MCF 10A (cell line): ENCODE data around the gene EPHA6. TPM values are rescaled to one million over a fixed set of nuclear protein-coding genes. Genes with fewer than 3 reads are reported as not detected.
A peak's percentile ranks its signal among the peaks of the same experiment; 100 is the strongest.

ENCODE experiments used
- BruUV-seq: library from RNA; stranded (reverse); fragments of 400-500 nt; replicated peaks from 2 replicates; lab custom pipeline; 2021; lab: Mats Ljungman, UMichigan
- CTCF ChIA-PET: fragments of 300-600 bp; sonication (Branson Sonifier 250); formaldehyde crosslinking; extraction: SDS; loops from one replicate; lab custom pipeline; 2021; ENCODE audit warnings: antibody characterized with exemption, inconsistent platforms; lab: Yijun Ruan, JAX
- POLR2A ChIA-PET: fragments of 300-600, 350-650 bp; sonication (Branson Sonifier 250); formaldehyde crosslinking; extraction: SDS; loops from one replicate; lab custom pipeline; 2020; ENCODE audit warnings: antibody characterized with exemption, inconsistent platforms; lab: Yijun Ruan, JAX
- DNase-seq: peaks from one replicate; pipeline ENCODE4 v3.0.0-alpha.2; 2018; ENCODE audit not compliant: unreplicated experiment
- H3K27ac Mint-ChIP-seq: one replicate; pipeline ENCODE4 v1.8.0; 2022; ENCODE audit warnings: mild to moderate bottlenecking, low read depth, mixed read lengths; ENCODE audit not compliant: unreplicated experiment
- H3K27me3 Mint-ChIP-seq: one replicate; pipeline ENCODE4 v1.8.0; 2022; ENCODE audit warnings: mixed read lengths; ENCODE audit not compliant: insufficient read depth, unreplicated experiment
- H3K36me3 Mint-ChIP-seq: one replicate; pipeline ENCODE4 v1.8.0; 2022; ENCODE audit warnings: mild to moderate bottlenecking, moderate library complexity, mixed read lengths; ENCODE audit not compliant: insufficient read depth, unreplicated experiment
- H3K4me1 Mint-ChIP-seq: one replicate; pipeline ENCODE4 v1.8.0; 2022; ENCODE audit warnings: mixed read lengths; ENCODE audit not compliant: insufficient read depth, unreplicated experiment
- H3K4me3 Mint-ChIP-seq: one replicate; pipeline ENCODE4 v1.8.0; 2022; ENCODE audit warnings: mild to moderate bottlenecking, moderate library complexity, mixed read lengths; ENCODE audit not compliant: unreplicated experiment
- H3K9me3 Mint-ChIP-seq: one replicate; pipeline ENCODE4 v1.8.0; 2022; ENCODE audit warnings: mixed read lengths; ENCODE audit not compliant: unreplicated experiment
- intact Hi-C: fragments of 100-400 bp; cut with micrococcal nuclease; formaldehyde crosslinking; loops from 2 replicates; pipeline ENCODE4 v1.14.1; 2022
- total RNA-seq: library from RNA; stranded (reverse); gene quantifications from 2 replicates; pipeline ENCODE4 v1.2.3, GENCODE V29; 2022
- TF ChIP-seq, protein P1 (sequence below): fragments of 200-600 bp; IDR thresholded peaks from one replicate; pipeline ENCODE4 v1.8.0; 2022; ENCODE audit warnings: antibody characterized with exemption, mild to moderate bottlenecking; ENCODE audit not compliant: unreplicated experiment

The EPHA6 gene
- total RNA-seq, 1 experiment from 2014 or later = 0.33 TPM

DNA sequence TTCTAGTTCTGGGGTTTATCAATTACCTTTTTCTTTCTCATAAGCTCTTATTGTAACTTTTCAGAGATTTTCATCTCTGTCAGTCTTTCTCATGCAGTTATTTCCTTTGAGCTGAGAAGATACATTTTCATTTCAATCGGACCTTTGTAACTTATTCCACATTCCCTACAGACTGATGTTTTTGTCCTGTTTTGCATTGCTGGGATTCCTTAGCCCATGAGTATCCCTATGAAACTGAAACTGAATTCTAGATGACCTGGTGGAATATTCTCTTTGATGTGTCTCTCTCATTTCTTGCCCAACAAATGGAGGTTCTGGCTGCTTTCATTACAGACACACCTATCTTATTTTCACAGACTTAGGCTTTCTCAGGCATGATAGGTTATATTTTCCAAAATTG is 10.5 kb upstream of the EPHA6 start:
- no peak for DNase-seq
- peaks cover 5% of the 10 kb centered on the region for H3K4me1 Mint-ChIP-seq
- H3K27ac Mint-ChIP-seq = no peak overlapping the region
- no peaks in the 10 kb centered on the region for H3K9me3 Mint-ChIP-seq
- CTCF ChIA-PET = interaction anchor here (0.7 kb wide), 1 partner anchor 957 kb away, joined by 3 read pairs; no protein-coding TSS in a partner anchor
- H3K36me3 Mint-ChIP-seq = no peaks in the 10 kb centered on the region
- no peak overlapping the region for H3K4me3 Mint-ChIP-seq
- intact Hi-C loops = no loop called here
- no peaks in the 10 kb centered on the region for H3K27me3 Mint-ChIP-seq
- TF ChIP-seq, protein P1, sequence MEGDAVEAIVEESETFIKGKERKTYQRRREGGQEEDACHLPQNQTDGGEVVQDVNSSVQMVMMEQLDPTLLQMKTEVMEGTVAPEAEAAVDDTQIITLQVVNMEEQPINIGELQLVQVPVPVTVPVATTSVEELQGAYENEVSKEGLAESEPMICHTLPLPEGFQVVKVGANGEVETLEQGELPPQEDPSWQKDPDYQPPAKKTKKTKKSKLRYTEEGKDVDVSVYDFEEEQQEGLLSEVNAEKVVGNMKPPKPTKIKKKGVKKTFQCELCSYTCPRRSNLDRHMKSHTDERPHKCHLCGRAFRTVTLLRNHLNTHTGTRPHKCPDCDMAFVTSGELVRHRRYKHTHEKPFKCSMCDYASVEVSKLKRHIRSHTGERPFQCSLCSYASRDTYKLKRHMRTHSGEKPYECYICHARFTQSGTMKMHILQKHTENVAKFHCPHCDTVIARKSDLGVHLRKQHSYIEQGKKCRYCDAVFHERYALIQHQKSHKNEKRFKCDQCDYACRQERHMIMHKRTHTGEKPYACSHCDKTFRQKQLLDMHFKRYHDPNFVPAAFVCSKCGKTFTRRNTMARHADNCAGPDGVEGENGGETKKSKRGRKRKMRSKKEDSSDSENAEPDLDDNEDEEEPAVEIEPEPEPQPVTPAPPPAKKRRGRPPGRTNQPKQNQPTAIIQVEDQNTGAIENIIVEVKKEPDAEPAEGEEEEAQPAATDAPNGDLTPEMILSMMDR = no peak
- no TSS peak for BruUV-seq
- POLR2A ChIA-PET = no interaction called here

DNA sequence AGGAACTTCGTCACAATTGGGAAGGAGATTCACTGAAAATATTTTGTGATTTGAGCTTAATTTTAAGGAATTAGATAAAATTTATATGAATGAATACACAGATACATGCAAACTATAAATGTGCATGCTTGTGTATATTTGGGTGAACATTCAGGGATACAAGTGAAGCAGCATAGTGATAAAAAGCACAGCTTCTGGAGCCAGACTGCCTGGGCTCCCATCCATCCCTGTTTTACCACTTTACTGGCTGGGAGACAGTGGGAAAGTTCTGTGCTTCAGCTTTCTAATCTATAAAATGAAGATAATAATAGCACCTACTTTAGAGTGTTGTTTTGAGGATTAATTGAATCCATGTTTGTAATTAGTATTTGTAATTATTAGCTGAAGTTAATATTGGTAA is 8.1 kb upstream of the EPHA6 start:
- no peaks in the 10 kb centered on the region for H3K36me3 Mint-ChIP-seq
- ChIA-PET CTCF (interaction anchor here (0.6 kb wide), 1 partner anchor 920 kb away, joined by 3 read pairs; no protein-coding TSS in a partner anchor), POLR2A (no interaction called here)
- no peak overlapping the region for H3K27ac Mint-ChIP-seq
- TF ChIP-seq, protein P1 = no peak
- no TSS peak for BruUV-seq
- no peaks in the 10 kb centered on the region for H3K27me3 Mint-ChIP-seq
- H3K9me3 Mint-ChIP-seq = no peaks in the 10 kb centered on the region
- no peak overlapping the region for H3K4me3 Mint-ChIP-seq
- intact Hi-C loops = no loop called here
- DNase-seq = no peak
- no peaks in the 10 kb centered on the region for H3K4me1 Mint-ChIP-seq

DNA sequence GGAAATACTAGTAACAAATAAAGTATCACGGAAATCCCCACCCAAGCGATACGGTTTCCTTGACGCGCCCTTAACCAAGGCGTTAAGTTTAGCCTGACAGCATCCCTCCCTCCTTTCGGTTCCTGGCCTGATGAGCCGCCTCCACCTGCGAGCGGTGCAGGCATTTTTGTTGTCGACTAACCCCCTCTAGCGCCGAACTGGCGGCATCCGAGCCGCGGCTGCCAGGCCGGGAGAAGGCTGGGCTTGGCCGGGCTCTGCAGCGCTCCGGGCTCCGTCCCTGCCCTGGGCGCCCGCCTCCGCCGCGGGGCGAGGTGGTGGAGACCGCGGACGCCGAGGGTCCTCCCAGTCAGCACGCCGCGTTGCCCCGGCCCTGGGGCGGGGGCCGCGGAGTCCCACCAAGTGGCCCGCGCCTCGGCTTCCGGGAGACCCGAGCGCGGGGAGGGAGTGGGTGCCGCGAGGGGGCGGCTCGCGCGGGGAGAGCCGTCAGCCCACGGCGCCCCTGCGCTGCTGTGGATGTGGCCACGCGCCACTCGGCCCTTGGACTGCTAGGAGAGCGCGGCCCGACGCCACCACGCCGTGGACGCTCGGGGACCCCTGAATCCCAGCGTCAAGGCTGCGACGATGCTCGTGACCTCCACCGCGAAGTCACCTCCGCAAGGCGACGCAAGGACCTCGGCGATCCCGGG is 1.1 kb upstream of the EPHA6 start:
- Mint-ChIP-seq H3K4me1 (peaks cover 6% of the 10 kb centered on the region), H3K4me3 (peak overlapping the region; percentile 76), H3K27ac (no peak overlapping the region), H3K36me3 (no peaks in the 10 kb centered on the region), H3K9me3 (no peaks in the 10 kb centered on the region), H3K27me3 (peaks cover 31% of the 10 kb centered on the region)
- peak; percentile 84 for DNase-seq
- BruUV-seq = no TSS peak
- TF ChIP-seq, protein P1 = peak; percentile 73
- ChIA-PET CTCF (interaction anchor here (0.6 to 1.0 kb wide), 4 partner anchors 9 to 1211 kb away, joined by 3 to 6 read pairs (median 3); no protein-coding TSS in a partner anchor), POLR2A (no interaction called here)
- intact Hi-C loops = loop anchor here (1.0 to 10.0 kb wide), 4 partner anchors 218 to 1948 kb away; no protein-coding TSS in a partner anchor

DNA sequence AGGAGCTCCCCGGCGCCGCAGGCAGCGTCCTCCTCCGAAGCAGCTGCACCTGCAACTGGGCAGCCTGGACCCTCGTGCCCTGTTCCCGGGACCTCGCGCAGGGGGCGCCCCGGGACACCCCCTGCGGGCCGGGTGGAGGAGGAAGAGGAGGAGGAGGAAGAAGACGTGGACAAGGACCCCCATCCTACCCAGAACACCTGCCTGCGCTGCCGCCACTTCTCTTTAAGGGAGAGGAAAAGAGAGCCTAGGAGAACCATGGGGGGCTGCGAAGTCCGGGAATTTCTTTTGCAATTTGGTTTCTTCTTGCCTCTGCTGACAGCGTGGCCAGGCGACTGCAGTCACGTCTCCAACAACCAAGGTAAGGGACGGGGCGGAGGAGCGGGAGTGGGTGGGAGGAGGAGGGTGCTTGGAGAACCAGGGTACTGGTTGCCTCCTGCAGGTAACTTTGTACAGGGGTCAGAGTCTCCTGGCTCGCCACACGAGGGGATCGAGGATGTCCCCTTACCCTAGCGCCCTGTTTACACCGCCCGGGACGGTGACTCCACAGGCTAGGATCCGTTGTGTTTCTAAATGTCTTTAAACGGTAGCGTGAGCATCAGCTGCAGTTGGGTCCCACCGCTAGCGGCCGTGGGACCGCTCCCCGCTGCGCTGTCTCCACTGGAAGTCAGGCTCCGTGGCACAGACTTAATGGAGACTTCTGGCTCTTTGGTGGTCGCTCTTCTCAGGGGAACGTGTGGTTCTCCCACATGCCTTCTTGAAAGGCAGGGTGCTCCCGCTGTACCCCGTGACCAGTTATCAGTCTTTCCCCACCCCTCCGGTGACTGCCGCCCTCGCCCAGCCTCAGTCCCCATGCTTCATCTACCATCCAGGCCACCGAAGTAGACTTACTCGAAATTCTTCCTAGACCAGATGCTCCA is 515 bp downstream of the EPHA6 start:
- Mint-ChIP-seq H3K9me3 (no peaks in the 10 kb centered on the region), H3K4me1 (peaks cover 6% of the 10 kb centered on the region), H3K36me3 (no peaks in the 10 kb centered on the region), H3K27ac (no peak overlapping the region), H3K27me3 (peaks cover 38% of the 10 kb centered on the region), H3K4me3 (peak overlapping the region; percentile 76)
- TF ChIP-seq, protein P1 = no peak
- no peak for DNase-seq
- ChIA-PET CTCF (interaction anchor here (0.6 to 0.7 kb wide), 2 partner anchors 148 to 1211 kb away, joined by 3 to 4 read pairs; no protein-coding TSS in a partner anchor), POLR2A (no interaction called here)
- intact Hi-C loops = loop anchor here (5.0 to 10.0 kb wide), 3 partner anchors 220 to 1950 kb away; no protein-coding TSS in a partner anchor
- BruUV-seq = no TSS peak
